SIG-M5 treated with dmso at 0.1 percent for 504 hours (cell line): ENCODE measurements around the gene MUC5AC.
"Not testable (repeated sequence)": the region's sequence is repeated elsewhere in the genome, so short reads cannot be mapped to it uniquely, and the experiment has no call there.

Experiments
- DNase-seq: peaks from one replicate; lab custom pipeline; 2025; ENCODE audit not compliant: unreplicated experiment; lab: John Stamatoyannopoulos, UW

The MUC5AC gene

DNA sequence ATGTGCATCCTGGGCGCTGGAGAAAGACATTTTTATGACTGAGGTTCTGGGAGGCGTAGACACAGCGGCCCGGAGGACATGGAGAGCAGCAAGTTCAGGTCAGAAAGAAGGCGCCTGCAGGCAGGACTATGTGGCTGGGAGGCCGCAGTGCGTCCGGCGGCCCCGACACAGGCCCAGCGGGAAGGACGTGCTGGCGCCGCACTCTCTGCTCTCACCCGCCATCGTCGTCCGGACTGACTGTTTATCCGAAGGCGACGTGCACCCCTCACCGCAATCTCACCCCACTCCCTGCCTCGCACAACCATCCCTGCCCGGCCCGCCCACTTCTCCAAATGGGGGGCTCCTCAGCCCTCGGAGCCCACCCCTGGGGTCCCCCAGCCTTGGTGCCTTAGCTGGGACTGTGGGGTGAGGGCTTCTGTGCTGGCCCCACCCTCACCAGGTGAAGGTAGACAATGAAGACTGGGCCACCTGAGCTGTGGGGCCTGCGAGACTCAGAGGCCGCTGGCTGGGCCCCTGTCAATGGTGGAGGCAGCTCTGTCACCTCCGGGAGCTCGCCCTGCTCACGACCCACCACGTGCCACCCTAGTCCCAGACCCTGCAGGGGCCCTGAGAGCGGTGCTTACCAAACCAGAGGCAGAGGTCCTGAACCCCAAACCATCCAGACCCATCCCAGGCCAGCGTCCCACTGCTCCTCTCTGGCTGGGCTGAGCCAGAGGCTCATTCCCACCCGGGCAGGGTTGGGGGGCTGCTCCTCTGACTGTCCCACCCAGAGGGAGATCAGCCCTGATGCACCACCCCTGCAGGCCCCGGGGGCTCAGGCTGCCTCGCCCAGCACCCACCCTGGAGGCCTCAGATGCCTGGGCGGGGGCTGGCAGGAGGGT lies 48.9 kb downstream of the MUC5AC start:
- no peak for DNase-seq

DNA sequence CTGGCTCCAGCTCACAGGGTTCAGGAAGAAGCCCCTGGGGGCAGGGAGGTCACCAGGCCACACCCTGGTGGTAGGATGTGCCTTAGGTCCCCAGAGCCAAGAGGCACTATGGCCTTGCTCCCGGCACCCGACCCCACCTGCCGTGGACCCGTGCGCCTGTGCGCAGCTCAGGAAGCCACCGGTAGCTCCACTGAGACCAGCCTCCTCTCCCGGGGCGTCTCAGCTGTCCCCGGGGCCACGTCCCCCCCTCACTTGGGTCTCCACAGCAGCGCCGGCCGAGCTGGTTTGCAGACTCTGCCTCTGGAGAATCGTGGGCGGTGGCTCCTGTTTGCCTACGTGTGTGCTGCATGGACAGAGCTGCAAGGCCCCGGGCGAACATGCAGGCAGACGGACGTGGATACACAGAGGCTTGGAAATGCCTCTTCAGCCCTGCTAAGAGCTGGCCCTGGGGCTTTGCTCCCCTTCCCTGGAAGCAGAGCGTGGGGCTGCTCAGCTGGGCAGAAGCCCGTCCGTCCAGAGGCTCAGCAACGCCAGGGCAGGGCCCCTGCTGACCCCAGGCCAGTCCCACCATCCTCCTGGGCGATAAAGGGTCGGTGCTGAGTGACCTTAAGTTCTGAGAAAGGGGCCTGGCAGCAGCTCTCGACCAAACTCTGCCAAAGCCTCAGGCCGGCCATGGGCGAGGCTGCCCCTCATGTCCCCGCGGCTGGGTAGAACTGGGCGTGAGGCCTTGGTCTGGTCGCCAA lies 49.8 kb downstream of the MUC5AC start:
- no peak for DNase-seq

DNA sequence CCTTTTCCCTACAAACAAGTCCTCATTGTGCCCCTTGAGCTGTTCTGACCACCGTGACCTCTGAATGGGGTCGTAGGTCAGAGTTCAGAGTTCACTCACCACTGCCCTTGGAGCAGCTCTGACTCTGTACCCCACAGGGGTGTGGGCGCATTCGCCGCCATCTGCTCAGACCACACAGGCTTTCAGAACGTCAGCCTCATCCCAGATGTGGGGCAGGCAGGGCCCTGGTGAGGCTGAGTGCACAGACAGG lies 50.3 kb downstream of the MUC5AC start:
- DNase-seq, result no peak

DNA sequence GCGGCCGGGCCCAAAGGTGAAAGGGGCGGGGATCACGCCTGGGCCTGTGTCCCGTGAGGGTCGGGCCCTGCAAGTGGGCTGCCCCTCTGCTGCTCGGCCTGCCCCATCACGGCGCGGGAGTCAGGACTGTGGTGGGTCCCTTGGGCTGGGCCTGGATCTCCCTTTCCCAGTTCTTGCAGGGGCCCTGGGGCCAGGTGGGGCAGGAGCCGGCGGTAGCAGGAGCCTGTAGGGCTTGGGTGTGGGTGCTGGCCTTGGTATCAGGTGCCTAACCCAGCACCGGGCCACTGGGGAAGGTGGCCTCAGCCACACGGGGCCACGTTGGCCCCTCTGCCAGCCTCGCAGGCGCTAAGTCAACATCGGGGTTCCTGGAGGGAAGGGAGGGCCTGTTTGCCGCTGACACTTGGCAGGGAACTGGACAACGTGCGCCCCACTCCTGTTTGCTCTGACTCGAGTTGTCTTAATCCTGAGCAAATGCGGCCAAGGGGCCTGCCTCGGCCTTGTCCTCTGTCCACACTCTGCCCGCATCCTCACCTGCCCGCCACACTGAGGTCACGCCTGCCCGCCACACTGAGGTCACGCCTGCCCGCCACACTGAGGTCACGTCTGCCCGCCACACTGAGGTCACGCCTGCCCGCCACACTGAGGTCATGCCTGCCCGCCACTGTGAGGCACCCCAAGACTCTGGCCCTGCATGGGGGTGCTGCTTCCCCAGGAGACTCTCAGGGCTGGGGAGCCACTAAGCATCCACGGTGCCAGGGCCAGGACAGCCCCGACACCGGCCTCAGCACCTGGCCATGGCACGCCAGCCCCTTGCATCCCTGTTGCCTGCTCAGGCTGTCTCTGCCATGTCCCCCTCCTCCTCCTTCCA lies 50.9 kb downstream of the MUC5AC start:
- no peak for DNase-seq

DNA sequence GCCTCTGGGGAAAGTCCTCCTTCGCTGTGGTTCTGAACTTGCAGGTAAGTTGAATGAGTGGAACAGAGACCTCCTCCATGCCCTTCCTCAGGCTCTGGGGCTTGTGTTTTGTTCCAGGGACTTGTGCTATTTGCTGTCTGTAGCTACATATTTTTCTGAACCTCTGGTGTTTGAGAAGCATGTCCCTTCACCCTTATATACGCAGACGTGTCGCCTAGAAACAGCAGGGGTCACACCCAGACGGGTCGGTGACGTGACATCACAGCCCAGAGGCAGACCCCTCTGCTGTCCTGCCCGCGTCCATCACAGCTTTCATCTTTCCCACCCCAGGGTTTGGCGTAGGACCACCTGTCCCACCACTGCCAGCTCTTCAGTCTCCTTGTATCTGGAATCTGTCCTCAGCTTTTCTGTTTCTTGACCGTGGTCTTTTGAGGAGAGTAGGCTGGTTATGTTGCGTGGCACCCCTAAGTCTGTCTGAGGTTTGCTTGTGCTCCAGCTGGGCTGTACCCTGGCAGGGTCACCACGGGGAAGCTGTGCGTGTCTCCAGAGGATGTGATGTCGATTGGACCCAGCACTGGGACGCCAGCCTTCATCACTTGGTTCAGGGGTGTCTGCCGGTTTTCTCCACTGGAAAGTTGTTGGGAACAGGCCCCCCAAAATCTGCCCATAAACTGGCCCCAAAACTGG lies 51.8 kb downstream of the MUC5AC start:
- no peak for DNase-seq

DNA sequence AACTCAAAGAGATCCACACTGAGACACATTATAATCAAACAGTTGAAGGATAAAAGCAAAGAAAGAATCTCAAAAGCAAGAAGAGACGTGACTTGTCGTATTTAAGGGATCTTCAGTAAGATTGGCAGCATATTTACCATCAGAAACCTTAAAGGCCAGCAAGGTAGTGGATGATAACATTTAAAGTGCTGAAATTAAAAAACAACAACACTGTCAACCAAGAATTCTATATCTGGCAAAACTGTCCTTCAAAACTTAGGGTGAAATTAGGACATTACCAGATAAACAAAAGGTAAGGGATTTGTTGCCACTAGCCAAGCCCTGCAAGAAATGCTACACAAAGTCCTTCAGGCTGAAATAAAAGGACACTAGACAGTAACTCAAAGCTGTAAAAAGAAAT lies 54.1 kb downstream of the MUC5AC start:
- DNase-seq, result no peak

DNA sequence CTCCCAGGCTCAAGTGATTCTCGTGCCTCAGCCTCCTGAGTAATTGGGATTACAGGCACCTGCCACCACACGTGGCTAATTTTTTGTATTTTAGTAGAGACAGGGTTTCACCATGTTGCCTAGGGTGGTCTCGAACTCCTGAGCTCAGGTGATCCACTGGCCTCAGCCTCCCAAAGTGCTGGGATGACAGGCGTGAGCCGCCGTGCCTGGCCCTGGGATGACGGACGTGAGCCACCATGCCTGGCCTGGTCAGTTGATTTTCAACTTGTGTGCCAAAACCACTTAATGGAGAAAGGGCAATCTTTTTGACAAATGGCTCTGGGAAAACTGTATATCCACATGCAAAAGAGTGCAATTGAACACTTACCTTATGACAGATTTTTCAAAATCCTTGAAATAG lies 58.1 kb downstream of the MUC5AC start:
- DNase-seq, result not testable (repeated sequence)

DNA sequence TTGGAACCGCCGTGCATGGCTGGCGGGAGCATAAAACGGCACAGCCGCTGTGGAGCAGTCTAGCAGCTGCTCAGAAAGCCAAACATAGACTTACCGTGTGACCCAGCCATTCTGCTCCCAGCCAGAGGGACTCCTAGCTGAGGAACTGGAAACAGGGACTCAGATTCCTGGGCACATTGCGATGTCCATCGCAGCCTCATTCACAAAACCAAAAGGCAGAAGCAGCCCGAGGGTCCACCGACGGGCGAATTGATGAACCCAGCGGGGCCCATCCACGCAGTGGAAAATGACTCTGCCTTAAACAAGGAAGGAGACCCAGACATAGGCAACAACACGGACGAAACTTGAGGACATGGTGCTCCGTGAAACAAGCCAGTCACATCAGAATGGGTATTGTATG lies 59.4 kb downstream of the MUC5AC start:
- no peak for DNase-seq

DNA sequence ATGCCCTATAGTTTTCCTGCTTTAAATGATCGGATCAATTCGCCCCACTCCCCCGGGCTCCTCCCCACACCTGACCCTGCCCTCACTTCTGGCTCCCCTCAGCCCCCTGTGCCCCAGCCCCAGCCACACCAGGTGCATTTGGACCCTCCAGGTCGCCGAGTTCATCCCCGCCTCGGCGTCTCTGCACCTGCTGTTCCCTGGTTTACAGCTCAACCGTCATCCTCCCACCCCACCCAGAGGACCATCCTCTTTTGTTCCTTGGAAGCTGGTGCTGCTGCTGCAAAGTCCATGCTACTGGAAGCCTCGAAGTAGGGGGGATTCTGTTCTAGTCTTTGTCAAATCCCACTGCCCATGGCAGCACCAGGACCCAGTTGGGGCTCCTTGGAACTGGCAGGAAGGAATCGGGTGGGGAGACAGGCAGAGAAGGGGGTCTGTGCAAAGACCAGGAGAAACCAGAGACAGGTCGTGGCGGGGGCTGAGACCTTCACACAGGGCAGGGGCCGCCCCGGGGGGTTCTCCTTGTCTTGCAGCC lies 60.6 kb downstream of the MUC5AC start:
- no peak for DNase-seq

DNA sequence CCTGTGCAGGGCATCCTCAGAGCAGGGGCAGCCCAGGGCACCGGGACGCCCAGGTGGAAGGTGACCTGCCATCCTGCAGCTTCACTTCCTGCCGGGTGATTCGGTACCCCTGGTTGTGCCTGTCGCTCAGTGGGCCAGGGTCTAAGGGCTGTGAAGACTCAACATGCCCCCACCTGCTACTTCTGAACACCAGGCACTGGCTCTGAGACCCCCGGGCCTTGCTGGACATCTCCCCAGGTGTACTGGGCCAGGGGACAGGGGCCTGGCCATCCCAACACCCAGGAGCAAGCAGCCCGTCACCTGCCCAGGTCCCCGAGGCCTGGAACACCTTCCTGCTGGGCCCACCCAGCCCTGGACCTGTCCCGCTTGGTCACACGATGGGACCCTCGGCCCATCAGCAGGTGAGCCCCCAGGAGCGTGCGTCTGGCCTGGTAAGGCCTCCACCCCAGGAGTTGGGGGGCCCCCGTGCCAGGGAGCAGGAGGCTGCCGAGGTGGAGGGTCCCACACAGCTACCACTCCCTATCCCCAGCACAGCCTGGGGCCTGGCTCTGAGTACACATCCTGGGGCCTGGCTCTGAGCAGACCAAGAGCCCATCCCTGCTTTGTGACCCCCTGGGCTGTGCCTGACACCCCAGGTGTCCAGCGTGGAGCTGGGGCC lies 61.2 kb downstream of the MUC5AC start:
- no peak for DNase-seq

DNA sequence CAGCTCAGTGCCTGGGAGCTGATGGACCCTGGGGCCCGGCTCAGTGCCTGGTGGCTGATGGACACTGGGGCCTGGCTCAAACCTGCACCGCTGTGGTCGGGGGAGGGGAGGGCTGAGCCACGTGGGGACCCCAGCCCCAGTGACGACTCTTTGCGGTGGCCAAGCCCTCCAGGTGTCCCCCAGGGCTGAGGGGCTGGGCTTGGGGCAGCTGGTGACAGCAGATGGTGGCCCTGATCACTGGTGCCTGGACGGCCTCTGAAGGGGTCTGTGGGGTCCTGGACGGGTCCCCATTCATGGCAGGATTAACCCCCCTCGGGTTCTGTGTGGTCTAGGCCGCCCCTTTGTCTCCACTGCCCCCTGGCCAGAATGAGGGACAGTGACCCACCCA lies 61.7 kb downstream of the MUC5AC start:
- DNase-seq, result no peak

DNA sequence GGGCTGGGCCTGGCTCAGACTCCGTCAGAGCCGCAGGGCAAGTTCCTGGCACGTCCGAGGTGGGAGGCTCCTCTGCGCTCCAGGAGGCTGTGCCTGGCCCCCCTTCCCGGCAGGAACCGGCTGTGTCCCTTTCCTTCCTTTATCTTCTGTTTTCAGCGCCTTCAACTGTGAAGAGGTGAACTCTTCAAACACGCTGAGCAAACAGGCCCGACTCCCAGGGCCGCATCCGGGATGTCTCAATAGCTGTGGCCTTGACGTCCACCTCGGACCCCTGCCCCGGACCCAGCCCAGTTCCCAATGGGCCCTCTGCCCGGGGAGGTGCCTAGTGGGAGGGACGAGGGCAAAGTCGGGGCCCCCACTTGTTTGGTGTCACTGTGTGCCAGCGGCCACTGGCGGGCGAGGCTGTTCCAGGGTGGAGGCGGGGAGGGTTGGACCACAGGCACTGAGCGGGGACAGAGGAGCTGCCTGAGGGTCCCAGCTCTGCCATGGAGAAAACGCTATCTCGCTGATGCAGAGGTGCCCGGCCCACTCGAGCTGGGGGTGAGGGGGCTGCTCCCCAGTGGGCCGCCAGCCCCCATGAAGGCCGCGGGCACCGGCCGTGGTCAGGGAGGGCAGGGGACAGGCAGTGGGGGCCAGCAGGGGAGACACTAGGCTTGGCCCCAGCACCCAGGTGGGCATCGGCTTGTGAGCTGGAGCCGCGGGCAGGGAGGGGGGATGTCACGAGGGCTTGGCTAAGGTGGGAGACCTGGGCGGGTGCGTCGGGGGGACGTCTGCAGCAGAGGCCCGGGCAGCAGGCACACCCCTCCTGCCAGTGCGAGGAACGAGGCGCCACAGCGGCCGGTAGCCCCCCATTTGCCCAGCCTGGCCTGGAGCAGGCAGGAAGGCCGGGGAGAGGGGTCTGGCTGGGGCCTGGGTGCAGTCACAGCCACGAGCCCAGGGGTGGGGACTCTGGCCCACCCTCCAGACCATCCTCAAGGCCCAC lies 62.4 kb downstream of the MUC5AC start:
- no peak for DNase-seq

DNA sequence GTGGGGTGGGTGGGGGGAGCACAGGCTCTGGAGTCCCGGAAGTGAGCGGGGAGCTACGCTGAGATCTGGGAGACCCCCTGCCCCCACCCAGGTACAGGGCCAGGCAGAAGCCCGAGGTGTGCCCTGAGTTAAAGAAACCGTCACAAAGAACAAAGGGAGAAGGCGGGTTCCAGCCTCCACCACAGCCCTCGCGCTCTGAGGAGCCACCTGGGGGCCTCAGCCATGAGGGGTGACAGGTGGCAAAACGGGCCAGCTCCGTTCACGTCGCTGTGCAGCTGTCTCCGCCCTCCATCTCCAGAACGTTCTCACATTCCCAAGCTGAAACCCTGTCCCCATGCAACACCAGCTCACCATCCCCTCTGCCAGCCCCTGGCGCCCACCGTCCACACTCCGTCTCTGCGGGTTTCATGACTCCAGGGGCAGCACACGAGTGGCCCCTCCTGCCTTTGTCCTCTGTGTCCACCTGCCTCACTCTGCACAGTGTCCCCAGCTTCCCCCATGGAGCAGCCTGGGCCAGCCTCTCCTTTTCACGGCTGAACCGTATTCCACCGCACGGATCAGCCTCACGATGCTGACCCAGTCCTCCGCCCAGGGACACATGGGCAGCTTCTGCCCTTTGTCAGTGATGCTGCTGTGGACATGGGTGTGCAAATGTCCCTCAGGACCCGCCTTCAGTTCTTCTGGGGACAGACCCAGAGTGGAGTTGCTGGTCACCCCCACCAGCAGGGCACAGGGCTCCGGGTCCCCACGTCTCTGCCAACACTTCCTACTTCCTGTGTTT lies 63.4 kb downstream of the MUC5AC start:
- no peak for DNase-seq

DNA sequence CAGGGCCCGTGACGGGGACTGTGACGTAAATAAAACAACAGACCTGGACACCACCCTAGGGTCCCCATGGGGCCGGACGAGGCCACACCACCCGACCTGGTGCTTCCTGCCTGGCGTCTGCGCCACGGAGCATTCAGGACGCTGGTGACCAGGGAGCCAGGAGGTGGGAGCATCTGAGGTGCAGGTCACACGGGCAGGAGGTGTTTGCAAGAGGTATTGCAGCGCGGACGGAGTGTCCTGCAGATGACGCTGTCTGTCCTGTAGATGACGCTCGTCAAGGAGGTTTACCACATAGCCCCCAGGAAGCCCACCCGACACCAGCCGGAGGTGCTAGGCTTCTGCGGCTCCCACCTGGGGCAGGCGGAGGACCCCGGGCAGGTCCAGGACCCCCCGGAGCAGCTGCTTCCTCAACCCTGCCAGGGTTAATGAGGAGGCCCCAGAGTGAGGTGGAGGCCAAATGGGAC lies 64.1 kb downstream of the MUC5AC start:
- no peak for DNase-seq

DNA sequence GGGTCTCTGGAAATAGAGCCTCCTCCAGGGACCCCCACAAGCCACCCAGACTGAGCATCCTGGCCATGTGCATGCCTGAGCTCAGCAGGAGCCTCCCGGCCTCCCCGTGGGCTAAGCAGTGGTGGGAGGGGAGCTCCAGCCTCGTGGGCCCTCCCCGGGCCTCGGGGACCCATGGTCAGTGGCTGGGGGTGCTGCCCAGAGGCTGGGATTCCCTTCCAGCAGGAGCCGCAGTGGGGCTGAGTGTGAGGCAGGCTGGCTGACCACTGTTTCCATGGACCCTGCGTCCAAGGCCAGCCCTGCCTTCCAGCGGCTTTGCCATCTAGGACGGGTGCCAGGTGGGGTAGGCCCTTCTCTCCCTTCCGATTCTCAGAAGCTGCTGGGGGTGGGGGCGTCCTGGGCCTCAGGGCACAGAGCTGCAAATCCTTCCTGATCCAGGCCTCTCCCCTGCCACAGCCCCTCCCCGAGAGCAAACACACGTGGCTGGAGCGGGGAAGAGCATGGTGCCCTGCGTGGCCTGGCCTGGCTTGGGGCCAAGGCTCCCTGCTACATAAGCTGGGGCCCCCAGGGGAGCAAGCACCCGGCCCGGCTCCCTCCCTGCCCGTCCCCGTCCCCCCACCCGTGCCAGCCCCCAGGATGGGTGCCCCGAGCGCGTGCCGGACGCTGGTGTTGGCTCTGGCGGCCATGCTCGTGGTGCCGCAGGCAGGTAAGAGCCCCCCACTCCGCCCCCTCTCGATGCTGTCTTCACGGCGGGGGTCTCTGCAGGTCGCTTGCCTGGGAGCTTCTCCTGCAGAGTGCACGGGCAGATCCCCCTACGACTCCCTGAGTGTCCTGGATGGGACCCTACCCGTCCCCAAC lies 65.0 kb downstream of the MUC5AC start, which contains the start of gene MUC5B:
Gene MUC5B (plus strand): TSS at position 576 of the 855 bp plus-strand sequence. CDS start 58 bp downstream, at position 634.
- no peak for DNase-seq

DNA sequence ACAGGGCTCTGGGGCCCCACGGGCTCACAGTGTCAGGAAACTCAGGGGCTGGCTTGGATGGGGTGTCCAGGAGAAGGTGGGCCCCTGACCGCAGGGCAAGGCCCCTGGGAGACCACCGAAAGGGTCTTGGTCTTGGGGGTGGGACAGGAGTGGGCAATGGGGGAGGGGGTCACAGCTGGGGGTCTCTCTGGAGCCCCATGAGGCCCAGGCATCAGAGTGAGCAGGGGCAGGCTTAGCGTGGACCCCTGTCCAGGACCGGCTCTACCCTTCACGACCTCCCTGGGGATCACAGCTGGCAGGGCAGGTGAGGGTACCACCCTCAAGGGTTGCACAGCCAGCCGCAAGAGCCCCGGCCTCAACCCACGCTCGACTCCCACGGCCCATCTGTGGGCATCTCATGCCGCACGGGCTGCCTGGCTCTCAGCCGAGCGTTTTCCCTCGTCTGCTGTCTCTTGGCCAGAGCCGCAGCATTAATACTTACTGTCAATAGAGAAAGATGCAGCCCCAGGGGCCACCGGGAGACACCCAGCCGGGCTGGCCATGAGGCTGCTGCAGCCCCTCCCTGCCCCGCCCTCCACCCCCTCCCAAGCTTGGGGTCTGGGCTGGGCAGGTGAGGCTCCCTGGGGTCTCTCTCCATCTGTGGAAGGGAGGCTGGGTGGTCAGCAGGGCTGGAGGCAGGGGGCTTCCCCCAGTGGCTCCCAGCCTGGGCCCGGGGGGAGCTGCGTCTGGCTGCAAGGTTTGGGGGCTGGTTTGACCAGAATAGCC lies 65.8 kb downstream of the MUC5AC start:
- no peak for DNase-seq

DNA sequence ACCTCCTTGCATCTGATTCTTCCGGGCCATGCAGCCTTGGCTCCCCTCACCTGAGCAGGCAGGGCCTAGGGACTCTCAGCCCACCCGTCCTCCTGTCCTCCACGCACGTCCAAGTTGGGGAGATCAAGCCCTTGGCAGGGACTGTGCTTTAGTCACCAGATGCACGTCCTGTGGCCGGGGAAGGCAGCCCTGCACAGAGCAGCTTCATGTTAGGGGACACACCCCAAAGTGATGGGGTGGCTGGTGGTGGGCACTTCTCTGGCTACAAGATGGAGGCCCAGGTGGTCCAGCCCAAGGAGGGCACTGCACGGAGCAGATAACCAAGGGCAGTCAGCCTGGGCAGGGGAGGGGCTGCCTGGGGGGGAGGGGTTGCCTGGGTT lies 66.3 kb downstream of the MUC5AC start:
- no peak for DNase-seq
